ENCODE measurements around the gene EPHB1. TPM values are rescaled to one million over a fixed set of nuclear protein-coding genes. Genes with fewer than 3 reads are reported as not detected.

The EPHB1 gene
- polyA plus RNA-seq, 1 donor from 2014 or later: 18.7 TPM

GRCh38 chr3:135197856-135198255, 402.8 kb downstream of the EPHB1 start:
- no peak overlapping the region for H2AFZ ChIP-seq (ENCODE audit: low read depth, low read length)
- no peak overlapping the region for H3K27ac ChIP-seq (ENCODE audit: low read length)
- TF ChIP-seq SMC3 (conservative IDR thresholded peaks at IDR 0.05; ENCODE audit: poor library complexity) (no peak), CTCF (IDR thresholded peaks at IDR 0.05; ENCODE audit: poor library complexity, severe bottlenecking) (no peak), EZH2 (IDR thresholded peaks at IDR 0.05; ENCODE audit: borderline replicate concordance, insufficient read depth, low read length, poor library complexity, severe bottlenecking) (no peak), REST (IDR thresholded peaks at IDR 0.05; ENCODE audit: borderline replicate concordance) (no peak), POLR2AphosphoS5 (IDR thresholded peaks at IDR 0.05) (no peak), MXI1 (conservative IDR thresholded peaks at IDR 0.05; ENCODE audit: poor library complexity, severe bottlenecking) (no peak)
- no peak overlapping the region for H3K4me3 ChIP-seq (ENCODE audit: low read length)
- no peaks in the 10 kb centered on the region for H3K9me3 ChIP-seq (ENCODE audit: low read length)
- no peaks in the 10 kb centered on the region for H3F3A ChIP-seq (ENCODE audit: insufficient read depth, low read length, poor library complexity, severe bottlenecking)
- no peak overlapping the region for H3K4me2 ChIP-seq (ENCODE audit: low read length)
- no peaks in the 10 kb centered on the region for H4K20me1 ChIP-seq (ENCODE audit: insufficient read depth)
- H3K79me2 ChIP-seq (replicated peaks; ENCODE audit: insufficient read depth, low read length): no peaks in the 10 kb centered on the region
- H3K36me3 ChIP-seq (ENCODE audit: insufficient read depth, low read length): no peaks in the 10 kb centered on the region
- no peaks in the 10 kb centered on the region for H3K27me3 ChIP-seq (ENCODE audit: insufficient read depth, low read depth, low read length)
- no peak overlapping the region for H3K9ac ChIP-seq (ENCODE audit: low read length)
- H3K9me2 ChIP-seq (ENCODE audit: insufficient read depth, low read length): no peaks in the 10 kb centered on the region

GRCh38 chr3:135199137-135199536, 404.1 kb downstream of the EPHB1 start:
- Histone ChIP-seq H3K27ac (ENCODE audit: low read length) (no peak overlapping the region), H3K79me2 (replicated peaks; ENCODE audit: insufficient read depth, low read length) (no peaks in the 10 kb centered on the region), H4K20me1 (ENCODE audit: insufficient read depth) (no peaks in the 10 kb centered on the region), H3F3A (ENCODE audit: insufficient read depth, low read length, poor library complexity, severe bottlenecking) (no peaks in the 10 kb centered on the region), H3K4me3 (ENCODE audit: low read length) (no peak overlapping the region), H3K9me2 (ENCODE audit: insufficient read depth, low read length) (no peaks in the 10 kb centered on the region), H3K4me2 (ENCODE audit: low read length) (no peak overlapping the region), H3K27me3 (ENCODE audit: insufficient read depth, low read depth, low read length) (no peaks in the 10 kb centered on the region), H3K9me3 (ENCODE audit: low read length) (no peaks in the 10 kb centered on the region), H2AFZ (ENCODE audit: low read depth, low read length) (no peak overlapping the region), H3K9ac (ENCODE audit: low read length) (no peak overlapping the region), H3K36me3 (ENCODE audit: insufficient read depth, low read length) (no peaks in the 10 kb centered on the region)
- no peak for TF ChIP-seq POLR2AphosphoS5 (IDR thresholded peaks at IDR 0.05)
- no peak for TF ChIP-seq EP300 (conservative IDR thresholded peaks at IDR 0.05; ENCODE audit: poor library complexity, severe bottlenecking)
- TF ChIP-seq CTCF (IDR thresholded peaks at IDR 0.05; ENCODE audit: poor library complexity, severe bottlenecking): no peak
- TF ChIP-seq RAD21 (conservative IDR thresholded peaks at IDR 0.05): no peak
- TF ChIP-seq MXI1 (conservative IDR thresholded peaks at IDR 0.05; ENCODE audit: poor library complexity, severe bottlenecking): no peak
- TF ChIP-seq EZH2 (IDR thresholded peaks at IDR 0.05; ENCODE audit: borderline replicate concordance, insufficient read depth, low read length, poor library complexity, severe bottlenecking): no peak
- no peak for TF ChIP-seq REST (IDR thresholded peaks at IDR 0.05; ENCODE audit: borderline replicate concordance)
- TF ChIP-seq TAF1 (IDR thresholded peaks at IDR 0.05; ENCODE audit: low read depth): no peak
- no peak for TF ChIP-seq SMC3 (conservative IDR thresholded peaks at IDR 0.05; ENCODE audit: poor library complexity)
